Activated T-helper 2 cell treated with anti-CD3 and anti-CD28 coated beads, Interferon-gamma antibody, Interleukin-2, Interleukin-4, amounts not matched to agents 10 μg/mL and 5 μg/mL and 100 μg/mL, durations not matched to agents 14 hours and 24 hours and 36 hours (primary cell): Measurements from ENCODE around the gene LRRC3C. TPM values are rescaled to one million over a fixed set of nuclear protein-coding genes. Genes with fewer than 3 reads are reported as not detected.

Source experiments
- DNase-seq: peaks from one replicate; pipeline ENCODE4 v3.0.0; 2021; ENCODE audit warnings: low spot score
- H3K27ac Mint-ChIP-seq: one replicate; pipeline ENCODE4 v1.8.0; 2021; ENCODE audit warnings: mixed read lengths
- H3K27me3 Mint-ChIP-seq: one replicate; pipeline ENCODE4 v1.8.0; 2021; ENCODE audit warnings: low read depth, mixed read lengths
- H3K36me3 Mint-ChIP-seq: one replicate; pipeline ENCODE4 v1.8.0; 2021; ENCODE audit warnings: low read depth, mixed read lengths
- H3K4me1 Mint-ChIP-seq: one replicate; pipeline ENCODE4 v1.8.0; 2021; ENCODE audit warnings: low read depth, mixed read lengths
- H3K4me3 Mint-ChIP-seq: one replicate; pipeline ENCODE4 v1.8.0; 2021; ENCODE audit warnings: low read depth, mild to moderate bottlenecking, moderate library complexity, mixed read lengths
- H3K9me3 Mint-ChIP-seq: one replicate; pipeline ENCODE4 v1.8.0; 2021; ENCODE audit warnings: mixed read lengths
- intact Hi-C: fragments of 100-400 bp; cut with micrococcal nuclease; formaldehyde crosslinking; loops from one replicate; pipeline ENCODE4 v1.15.1; 2023
- total RNA-seq: library from RNA; stranded (reverse); gene quantifications from 2 replicates; pipeline ENCODE4 v1.2.3, GENCODE V29; 2022

LRRC3C gene
- total RNA-seq, 1 donor from 2014 or later: not detected

DNA sequence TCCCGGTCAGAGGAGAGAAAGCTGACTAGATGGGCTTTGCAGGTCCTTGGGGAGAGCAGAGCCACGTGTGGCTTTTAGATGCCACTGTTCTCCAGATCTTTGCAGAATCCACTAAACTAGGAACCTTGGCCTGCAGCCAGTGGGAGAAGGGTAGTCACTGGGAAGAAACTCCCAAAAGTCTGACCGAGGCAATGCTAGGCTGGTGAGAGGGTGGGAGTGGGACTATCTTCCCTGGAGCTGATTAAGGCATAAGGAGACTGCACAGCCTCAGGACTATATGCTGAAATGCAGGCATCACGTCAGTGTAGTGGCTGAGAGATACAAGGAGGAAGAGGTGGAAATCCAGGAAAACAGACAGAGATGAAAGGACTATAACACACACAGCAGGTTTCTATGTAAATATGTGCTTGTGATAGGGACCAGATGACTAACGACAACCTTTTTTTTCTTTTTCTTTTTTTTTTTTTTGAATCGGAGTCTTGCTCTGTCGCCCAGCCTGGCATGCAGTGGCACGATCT is 33.1 kb downstream of the LRRC3C start:
- peaks cover 17% of the 10 kb centered on the region for H3K4me1 Mint-ChIP-seq
- no peak overlapping the region for H3K4me3 Mint-ChIP-seq
- H3K27ac Mint-ChIP-seq: no peak overlapping the region
- H3K9me3 Mint-ChIP-seq: no peaks in the 10 kb centered on the region
- peaks cover 3% of the 10 kb centered on the region for H3K27me3 Mint-ChIP-seq
- intact Hi-C loops: no loop called here
- H3K36me3 Mint-ChIP-seq: no peaks in the 10 kb centered on the region
- DNase-seq: no peak

DNA sequence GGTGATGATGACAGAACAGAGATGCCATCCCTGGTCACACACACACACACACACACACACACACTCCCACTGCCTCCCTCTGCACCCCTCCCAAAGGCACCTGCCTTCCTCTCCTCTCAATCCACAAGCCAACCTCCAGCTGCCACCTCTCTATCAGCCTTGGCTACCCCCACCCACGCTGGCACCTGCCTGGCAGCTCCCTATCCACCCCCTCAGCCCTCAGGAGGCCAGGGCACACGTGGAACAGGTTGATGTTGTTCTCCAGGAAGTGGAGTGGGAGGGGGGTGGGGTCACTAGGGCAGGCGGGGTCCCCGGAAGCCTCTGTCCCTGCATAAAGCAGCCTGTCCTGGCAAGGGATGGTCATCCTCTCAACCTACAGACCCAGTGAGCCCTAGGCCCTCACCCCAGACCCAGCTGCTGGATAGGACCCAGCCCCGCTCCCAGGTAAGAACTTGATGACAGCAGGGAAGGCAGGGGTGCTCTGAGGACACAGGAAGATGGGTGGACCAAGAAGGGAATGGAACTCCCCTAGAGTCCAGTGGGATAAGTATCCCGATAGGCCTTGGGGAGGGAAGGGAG is 35.2 kb downstream of the LRRC3C start, which contains the start of gene GSDMA:
GSDMA (plus strand) TSS at position 363 of the 579 bp plus-strand sequence. CDS start 2,684 bp downstream, outside the sequence.
- no peak within 1 kb of the TSS for H3K4me3 Mint-ChIP-seq
- no peak for DNase-seq
- peaks cover 3% of the 10 kb centered on the region for H3K27me3 Mint-ChIP-seq
- intact Hi-C loops: no loop called here
- H3K9me3 Mint-ChIP-seq: no peaks in the 10 kb centered on the region
- H3K36me3 Mint-ChIP-seq: no peaks in the 10 kb centered on the region
- no peak within 1 kb of the TSS for H3K27ac Mint-ChIP-seq
- peaks cover 17% of the 10 kb centered on the region for H3K4me1 Mint-ChIP-seq

DNA sequence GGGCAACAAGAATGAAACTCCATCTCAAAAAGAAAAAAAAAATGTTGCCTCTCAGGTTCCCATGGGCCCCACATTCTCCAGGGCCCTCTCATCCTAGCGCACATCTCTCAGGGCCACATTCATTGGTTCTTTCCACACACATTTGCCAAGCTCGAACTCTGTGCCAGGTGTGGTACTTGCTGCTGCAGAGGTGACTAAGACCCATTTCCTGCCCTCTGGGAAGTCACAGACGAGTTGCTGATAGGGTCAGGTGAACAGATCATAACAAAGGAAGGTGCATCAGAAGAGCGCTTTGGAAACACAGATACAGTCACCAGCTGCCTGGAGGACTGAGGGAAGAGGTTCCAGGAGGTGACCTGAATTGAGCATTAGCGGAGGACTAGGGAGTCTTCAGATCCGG is 36.3 kb downstream of the LRRC3C start:
- intact Hi-C loops: no loop called here
- H3K27ac Mint-ChIP-seq: no peak overlapping the region
- H3K4me1 Mint-ChIP-seq: peaks cover 16% of the 10 kb centered on the region
- no peaks in the 10 kb centered on the region for H3K36me3 Mint-ChIP-seq
- no peak for DNase-seq
- peaks cover 3% of the 10 kb centered on the region for H3K27me3 Mint-ChIP-seq
- H3K9me3 Mint-ChIP-seq: no peaks in the 10 kb centered on the region
- H3K4me3 Mint-ChIP-seq: no peak overlapping the region

DNA sequence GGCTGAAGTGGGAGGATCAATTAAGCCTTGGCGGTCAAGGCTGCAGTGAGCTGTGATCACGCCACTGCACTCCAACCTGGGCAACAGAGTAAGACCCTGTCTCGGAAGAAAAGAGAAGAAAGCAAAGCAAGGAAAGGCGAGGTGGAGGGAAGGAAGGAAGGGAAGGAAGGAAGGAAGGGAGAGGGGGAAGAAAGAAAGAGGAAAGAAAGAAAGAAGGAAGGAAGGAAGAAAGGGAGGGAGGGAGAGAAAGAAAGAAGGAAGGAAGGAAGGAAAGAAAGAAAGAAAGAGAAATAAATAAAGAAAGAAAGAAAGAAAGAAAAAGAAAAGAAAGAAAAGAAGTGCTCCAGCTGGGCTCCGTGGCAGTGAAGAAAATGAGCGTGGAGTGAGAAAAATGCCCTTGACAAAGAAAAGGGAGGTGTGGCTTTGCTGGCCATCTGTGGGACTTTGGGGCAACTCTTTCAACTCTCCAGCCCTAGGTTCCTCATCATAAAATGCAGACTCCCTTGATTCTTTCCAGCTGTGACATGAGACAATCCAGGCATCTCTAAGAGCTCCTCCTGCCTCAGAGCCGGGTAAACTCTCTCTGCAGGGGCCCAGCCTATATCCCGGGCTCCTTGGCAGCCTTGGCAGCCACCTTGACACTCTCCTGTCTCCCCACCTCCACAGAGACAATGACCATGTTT is 37.6 kb downstream of the LRRC3C start:
- Mint-ChIP-seq H3K9me3 (no peaks in the 10 kb centered on the region), H3K27me3 (peaks cover 9% of the 10 kb centered on the region), H3K4me1 (peaks cover 12% of the 10 kb centered on the region), H3K4me3 (no peak overlapping the region), H3K36me3 (no peaks in the 10 kb centered on the region), H3K27ac (no peak overlapping the region)
- no peak for DNase-seq
- intact Hi-C loops: no loop called here

DNA sequence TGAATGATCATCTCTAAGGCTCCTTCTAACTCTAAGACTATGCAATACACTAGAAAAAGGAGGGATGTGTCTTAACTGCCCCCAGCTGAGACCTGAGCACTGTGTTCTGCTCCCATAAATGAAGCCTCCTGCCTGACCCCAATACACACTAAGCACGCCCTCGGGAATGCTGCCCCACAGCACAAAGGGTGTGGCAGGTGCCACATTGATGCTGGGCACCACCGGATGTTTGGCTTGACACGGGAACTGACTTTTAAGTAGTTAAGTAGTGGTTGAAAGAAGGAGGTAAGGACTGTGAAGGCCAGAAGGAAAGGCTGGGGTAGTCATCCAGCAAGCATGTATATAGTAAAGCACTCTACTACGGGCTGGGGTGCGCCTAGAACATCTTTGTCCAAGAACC is 39.2 kb downstream of the LRRC3C start:
- intact Hi-C loops: no loop called here
- DNase-seq: no peak
- H3K4me3 Mint-ChIP-seq: no peak overlapping the region
- no peaks in the 10 kb centered on the region for H3K36me3 Mint-ChIP-seq
- H3K27me3 Mint-ChIP-seq: peaks cover 21% of the 10 kb centered on the region
- H3K9me3 Mint-ChIP-seq: no peaks in the 10 kb centered on the region
- H3K27ac Mint-ChIP-seq: no peak overlapping the region
- peaks cover 12% of the 10 kb centered on the region for H3K4me1 Mint-ChIP-seq

DNA sequence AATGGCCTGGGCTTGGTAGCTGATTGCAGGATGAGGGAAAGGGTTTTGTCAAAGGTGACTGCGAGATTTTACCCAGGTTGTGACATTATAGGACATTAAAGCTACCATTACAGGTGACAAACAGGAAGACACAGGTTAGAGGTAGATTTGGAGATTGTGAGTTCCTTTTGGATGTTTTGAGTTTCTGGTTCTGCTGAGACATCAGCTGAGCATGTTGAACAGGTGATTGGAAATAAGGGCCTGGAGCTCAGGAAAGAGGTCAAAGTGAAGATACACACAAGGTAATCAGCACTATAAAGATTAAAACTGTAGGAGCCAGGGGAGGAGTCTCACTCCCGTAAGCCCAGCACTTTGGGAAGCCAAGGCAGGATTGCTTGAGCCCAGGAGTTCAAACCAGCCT is 41.2 kb downstream of the LRRC3C start:
- Mint-ChIP-seq H3K27ac (no peak overlapping the region), H3K4me1 (peaks cover 3% of the 10 kb centered on the region), H3K9me3 (no peaks in the 10 kb centered on the region), H3K36me3 (no peaks in the 10 kb centered on the region), H3K27me3 (peaks cover 28% of the 10 kb centered on the region), H3K4me3 (no peak overlapping the region)
- DNase-seq: no peak
- intact Hi-C loops: no loop called here

DNA sequence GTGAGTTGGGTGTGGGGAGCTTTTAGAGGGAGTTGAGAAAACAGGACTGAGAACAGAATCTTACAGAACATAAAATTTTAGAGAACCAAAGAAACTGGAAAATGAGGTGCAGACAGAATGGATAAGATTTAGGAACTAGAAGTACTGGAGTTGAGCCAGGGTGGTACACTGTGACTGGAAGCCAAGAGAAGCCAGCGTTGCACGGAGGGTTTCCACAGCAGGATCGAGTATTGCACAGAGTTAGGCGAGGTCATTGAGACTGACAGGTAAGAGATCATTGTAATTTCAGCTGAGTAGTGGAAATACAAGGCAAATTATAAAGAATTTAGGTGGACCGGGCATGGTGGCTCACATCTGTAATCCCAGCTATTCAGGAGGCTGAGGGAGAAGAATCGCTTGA is 41.8 kb downstream of the LRRC3C start:
- no peak for DNase-seq
- intact Hi-C loops: no loop called here
- Mint-ChIP-seq H3K9me3 (no peaks in the 10 kb centered on the region), H3K36me3 (no peaks in the 10 kb centered on the region), H3K4me3 (no peak overlapping the region), H3K27ac (no peak overlapping the region), H3K4me1 (no peaks in the 10 kb centered on the region), H3K27me3 (peaks cover 31% of the 10 kb centered on the region)

DNA sequence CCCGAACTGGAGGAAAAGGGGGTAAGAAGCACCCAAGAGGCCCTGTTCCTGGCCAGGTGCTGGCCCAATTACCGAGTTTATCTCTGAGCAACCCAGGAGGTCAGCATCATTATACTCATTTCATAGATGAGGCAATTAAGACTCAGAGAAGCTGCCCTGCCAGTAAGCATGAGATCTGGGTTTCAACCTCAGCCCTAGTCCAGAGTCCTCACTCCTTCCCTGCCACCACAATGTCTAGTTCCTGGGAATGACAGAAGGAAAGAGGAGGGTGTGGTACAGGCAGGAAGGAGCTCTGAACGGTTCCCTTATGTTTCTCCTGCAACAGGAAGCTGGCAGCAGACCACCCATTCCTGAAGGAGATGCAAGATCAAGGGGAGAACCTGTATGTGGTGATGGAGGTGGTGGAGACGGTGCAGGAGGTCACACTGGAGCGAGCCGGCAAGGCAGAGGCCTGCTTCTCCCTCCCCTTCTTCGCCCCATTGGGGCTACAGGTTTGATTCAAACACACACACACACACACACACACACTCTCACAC is 42.7 kb downstream of the LRRC3C start:
- H3K4me1 Mint-ChIP-seq: no peaks in the 10 kb centered on the region
- no peak overlapping the region for H3K27ac Mint-ChIP-seq
- H3K27me3 Mint-ChIP-seq: peaks cover 31% of the 10 kb centered on the region
- no peak overlapping the region for H3K4me3 Mint-ChIP-seq
- DNase-seq: no peak
- H3K9me3 Mint-ChIP-seq: no peaks in the 10 kb centered on the region
- no peaks in the 10 kb centered on the region for H3K36me3 Mint-ChIP-seq
- intact Hi-C loops: no loop called here

DNA sequence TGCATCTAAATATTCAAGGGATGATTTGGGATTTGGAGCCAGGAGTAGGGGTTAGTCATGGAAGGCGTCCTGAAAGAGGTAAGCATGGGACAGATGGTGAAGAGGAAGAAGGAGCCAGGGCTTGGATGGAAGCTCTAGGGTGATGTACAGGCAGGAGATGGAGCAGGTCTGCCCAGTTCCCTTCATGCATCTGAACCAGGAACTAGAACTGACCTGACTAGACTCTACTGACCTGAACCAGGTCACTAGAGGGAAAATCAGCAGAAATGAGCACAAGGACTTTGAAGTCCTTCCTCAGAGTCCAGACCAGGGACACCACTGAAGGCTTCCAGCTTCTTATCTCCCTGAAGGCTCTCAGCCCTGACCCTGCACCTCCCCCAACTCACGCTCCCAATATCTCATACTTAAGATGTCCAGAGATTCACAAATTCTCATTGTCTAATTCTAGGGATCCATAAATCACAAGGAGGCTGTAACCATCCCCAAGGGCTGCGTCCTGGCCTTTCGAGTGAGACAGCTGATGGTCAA is 43.6 kb downstream of the LRRC3C start:
- Mint-ChIP-seq H3K27me3 (peaks cover 33% of the 10 kb centered on the region), H3K36me3 (no peaks in the 10 kb centered on the region), H3K4me1 (no peaks in the 10 kb centered on the region), H3K4me3 (no peak overlapping the region), H3K27ac (no peak overlapping the region), H3K9me3 (no peaks in the 10 kb centered on the region)
- no peak for DNase-seq
- intact Hi-C loops: no loop called here

DNA sequence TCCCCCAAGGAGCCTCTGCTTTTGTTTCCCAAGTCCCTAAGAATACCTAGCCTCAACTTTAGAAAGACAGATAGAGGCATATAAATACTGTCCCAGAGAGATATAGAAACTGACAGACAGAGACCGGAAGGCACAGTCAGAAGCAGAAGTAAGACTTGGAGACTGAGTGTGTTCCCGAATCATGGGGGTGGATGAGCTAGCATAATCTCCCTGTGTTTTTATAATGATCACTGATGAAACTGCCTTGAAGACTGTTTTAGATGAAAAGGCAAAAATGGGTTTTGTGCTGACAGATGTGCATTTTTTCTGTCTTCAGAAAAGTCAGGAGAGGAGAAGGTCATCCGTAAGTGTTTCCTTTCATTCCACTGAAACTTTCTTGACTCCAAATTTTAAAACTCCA is 44.7 kb downstream of the LRRC3C start:
- no peak for DNase-seq
- H3K4me3 Mint-ChIP-seq: no peak overlapping the region
- H3K9me3 Mint-ChIP-seq: no peaks in the 10 kb centered on the region
- peaks cover 33% of the 10 kb centered on the region for H3K27me3 Mint-ChIP-seq
- H3K36me3 Mint-ChIP-seq: no peaks in the 10 kb centered on the region
- H3K27ac Mint-ChIP-seq: no peak overlapping the region
- no peaks in the 10 kb centered on the region for H3K4me1 Mint-ChIP-seq
- intact Hi-C loops: no loop called here

DNA sequence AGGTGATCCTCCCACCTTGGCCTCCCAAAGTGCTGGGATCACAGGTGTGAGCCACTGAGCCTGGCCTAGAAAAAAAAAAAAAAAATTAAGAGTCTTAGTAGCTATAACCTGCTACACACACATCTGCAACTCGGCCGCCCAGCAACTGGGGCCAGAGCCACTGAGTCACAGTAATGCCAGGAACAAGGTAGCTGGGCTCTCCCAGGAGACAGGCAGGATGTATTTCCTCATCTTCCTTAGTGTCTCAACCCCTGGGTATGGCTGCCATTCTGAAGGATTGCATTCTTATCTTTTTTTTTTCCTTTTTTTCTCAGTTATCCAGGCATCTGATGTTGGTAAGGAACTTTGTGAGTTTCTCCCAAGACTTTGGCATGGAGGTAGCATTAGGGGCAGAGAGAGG is 46.0 kb downstream of the LRRC3C start:
- no peak overlapping the region for H3K4me3 Mint-ChIP-seq
- no peak overlapping the region for H3K27ac Mint-ChIP-seq
- peaks cover 33% of the 10 kb centered on the region for H3K27me3 Mint-ChIP-seq
- intact Hi-C loops: no loop called here
- H3K36me3 Mint-ChIP-seq: no peaks in the 10 kb centered on the region
- no peak for DNase-seq
- no peaks in the 10 kb centered on the region for H3K9me3 Mint-ChIP-seq
- no peaks in the 10 kb centered on the region for H3K4me1 Mint-ChIP-seq

DNA sequence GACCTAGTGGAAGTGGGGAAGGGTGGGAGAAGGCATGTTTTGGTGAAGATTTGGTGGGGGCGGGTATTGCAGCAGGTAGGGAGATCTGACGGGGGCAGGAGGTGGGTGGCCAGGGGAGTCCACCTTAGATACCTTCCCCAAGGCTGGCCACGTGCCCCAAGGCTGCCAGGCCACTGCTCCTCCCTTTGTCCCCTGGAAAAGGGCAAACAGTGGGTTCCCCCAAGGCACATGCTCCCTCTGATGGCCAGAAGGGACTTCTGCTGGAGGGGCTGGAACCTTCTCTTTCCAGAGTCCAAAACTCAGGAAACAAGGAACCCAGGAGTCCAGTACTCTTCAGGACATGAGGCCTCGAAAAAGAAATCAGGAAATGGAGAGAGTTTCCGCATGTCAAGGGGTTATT is 46.9 kb downstream of the LRRC3C start:
- no peak for DNase-seq
- H3K27me3 Mint-ChIP-seq: peaks cover 35% of the 10 kb centered on the region
- peaks cover 4% of the 10 kb centered on the region for H3K4me1 Mint-ChIP-seq
- no peaks in the 10 kb centered on the region for H3K9me3 Mint-ChIP-seq
- no peaks in the 10 kb centered on the region for H3K36me3 Mint-ChIP-seq
- no peak overlapping the region for H3K4me3 Mint-ChIP-seq
- intact Hi-C loops: no loop called here
- H3K27ac Mint-ChIP-seq: no peak overlapping the region

DNA sequence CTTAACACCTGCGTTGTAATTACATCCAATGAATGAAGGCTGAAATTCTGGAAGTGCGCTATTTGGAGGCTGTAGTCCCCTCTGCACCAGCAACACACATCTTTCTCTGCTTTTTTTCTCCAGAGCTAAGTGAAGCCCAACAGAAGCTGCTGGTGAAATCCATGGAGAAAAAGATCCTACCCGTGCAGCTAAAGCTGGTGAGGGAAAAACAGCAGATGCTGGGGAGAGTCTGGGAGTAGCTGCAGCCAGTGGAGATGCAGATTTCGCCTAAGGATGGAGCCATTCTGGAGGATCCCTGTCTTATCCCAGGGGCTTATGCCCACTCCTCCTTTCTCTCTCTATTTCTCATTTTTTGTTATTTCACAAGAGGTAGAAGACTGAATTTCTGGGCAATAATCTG is 48.3 kb downstream of the LRRC3C start:
- DNase-seq: no peak
- H3K4me3 Mint-ChIP-seq: no peak overlapping the region
- H3K9me3 Mint-ChIP-seq: no peaks in the 10 kb centered on the region
- peaks cover 13% of the 10 kb centered on the region for H3K4me1 Mint-ChIP-seq
- H3K27ac Mint-ChIP-seq: no peak overlapping the region
- peaks cover 30% of the 10 kb centered on the region for H3K27me3 Mint-ChIP-seq
- H3K36me3 Mint-ChIP-seq: no peaks in the 10 kb centered on the region
- intact Hi-C loops: no loop called here
